ENCODE measurements around the gene GAST.

DNA sequence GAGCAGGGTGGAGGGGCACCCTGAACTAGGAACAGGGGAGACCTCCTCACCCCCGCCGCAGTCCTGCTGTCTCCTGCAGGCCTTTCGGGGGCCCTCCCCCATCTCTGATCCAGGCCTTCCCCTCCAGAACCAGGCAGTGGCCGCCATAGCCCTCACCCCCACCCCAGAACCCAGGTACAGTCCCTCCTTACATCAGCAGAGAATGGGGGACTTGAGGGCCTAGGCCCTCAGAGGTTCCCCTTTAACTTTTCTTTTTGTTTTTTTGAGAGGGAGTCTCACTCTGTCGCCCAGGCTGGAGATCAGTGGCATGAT lies 26.6 kb downstream of the GAST start:
- TF ChIP-seq, protein P1, sequence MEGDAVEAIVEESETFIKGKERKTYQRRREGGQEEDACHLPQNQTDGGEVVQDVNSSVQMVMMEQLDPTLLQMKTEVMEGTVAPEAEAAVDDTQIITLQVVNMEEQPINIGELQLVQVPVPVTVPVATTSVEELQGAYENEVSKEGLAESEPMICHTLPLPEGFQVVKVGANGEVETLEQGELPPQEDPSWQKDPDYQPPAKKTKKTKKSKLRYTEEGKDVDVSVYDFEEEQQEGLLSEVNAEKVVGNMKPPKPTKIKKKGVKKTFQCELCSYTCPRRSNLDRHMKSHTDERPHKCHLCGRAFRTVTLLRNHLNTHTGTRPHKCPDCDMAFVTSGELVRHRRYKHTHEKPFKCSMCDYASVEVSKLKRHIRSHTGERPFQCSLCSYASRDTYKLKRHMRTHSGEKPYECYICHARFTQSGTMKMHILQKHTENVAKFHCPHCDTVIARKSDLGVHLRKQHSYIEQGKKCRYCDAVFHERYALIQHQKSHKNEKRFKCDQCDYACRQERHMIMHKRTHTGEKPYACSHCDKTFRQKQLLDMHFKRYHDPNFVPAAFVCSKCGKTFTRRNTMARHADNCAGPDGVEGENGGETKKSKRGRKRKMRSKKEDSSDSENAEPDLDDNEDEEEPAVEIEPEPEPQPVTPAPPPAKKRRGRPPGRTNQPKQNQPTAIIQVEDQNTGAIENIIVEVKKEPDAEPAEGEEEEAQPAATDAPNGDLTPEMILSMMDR (IDR thresholded peaks at IDR 0.05; ENCODE audit: low read depth, low read length), result no peak
- TF ChIP-seq EZH2phosphoT487 (IDR thresholded peaks at IDR 0.05; ENCODE audit: low read depth), result no peak
